Endothelial cell of umbilical vein (primary cell): Measurements from ENCODE around the gene GRIN2D. TPM values are rescaled to one million over a fixed set of nuclear protein-coding genes. Genes with fewer than 3 reads are reported as not detected.

Experiments used
- BruUV-seq: library from RNA; stranded (reverse); fragments of 400-500 nt; replicated peaks from 2 replicates; lab custom pipeline; 2021; lab: Mats Ljungman, UMichigan
- CTCF ChIA-PET: fragments of 300-600, 350-600 bp; sonication (Branson Sonifier 250); formaldehyde crosslinking; loops from one replicate; lab custom pipeline; 2021; ENCODE audit warnings: antibody characterized with exemption, inconsistent platforms; lab: Charles Lee
- POLR2A ChIA-PET: fragments of 300-600, 350-600 bp; sonication (Branson Sonifier 250); formaldehyde crosslinking; loops from one replicate; lab custom pipeline; 2021; ENCODE audit warnings: antibody characterized with exemption, inconsistent platforms; lab: Charles Lee
- DNase-seq: peaks from one replicate; pipeline ENCODE4 v3.0.0-alpha.2; 2011; ENCODE audit warnings: low read depth, low spot score
- FAIRE-seq: peaks from 2 replicates; lab custom pipeline; 2011; peaks lifted over from hg19 to GRCh38; lab: Jason Lieb, UNC
- H2AFZ ChIP-seq: 2 replicates; pipeline ENCODE4 v1.6.0; 2012; ENCODE audit warnings: low read depth, low read length, control low read depth, inconsistent platforms
- H3K27ac ChIP-seq: 2 replicates; pipeline ENCODE4 v1.5.1; 2011; ENCODE audit warnings: low read depth, mild to moderate bottlenecking, control low read depth, low read length, moderate library complexity; ENCODE audit not compliant: insufficient read depth
- H3K27me3 ChIP-seq, 2 experiments: 2 replicates each; pipeline versions ENCODE4 v1.6.0 to v1.6.1; 2011; ENCODE audit warnings: low read length in 2 of 2, mixed read lengths in 1 of 2; ENCODE audit not compliant: control insufficient read depth in 2 of 2, insufficient read depth in 2 of 2
- H3K36me3 ChIP-seq, 2 experiments: 2 replicates in 1 of 2; 3 replicates in 1 of 2; pipeline ENCODE4 v1.5.1; 2011; ENCODE audit warnings: low read length in 2 of 2, mild to moderate bottlenecking in 1 of 2, moderate library complexity in 1 of 2; ENCODE audit not compliant: control insufficient read depth in 2 of 2, insufficient read depth in 2 of 2; ENCODE audit errors: extremely low read depth in 1 of 2
- H3K4me1 ChIP-seq: 3 replicates; pipeline ENCODE4 v1.5.1; 2011; ENCODE audit warnings: mild to moderate bottlenecking, low read length; ENCODE audit not compliant: control insufficient read depth, insufficient read depth; ENCODE audit errors: extremely low read depth
- H3K4me2 ChIP-seq: 2 replicates; pipeline ENCODE4 v1.6.1; 2011; ENCODE audit warnings: low read length, control low read depth, mixed read lengths; ENCODE audit not compliant: insufficient read depth
- H3K4me3 ChIP-seq, 3 experiments: fragments of 200-600 bp in 1 of 3; sonication (generic), shearing (Covaris generic) in 1 of 3; replicated peaks in 1 of 3; 2 replicates each; pipeline ENCODE4 v1.5.1; 2011 to 2016; ENCODE audit warnings: control low read depth in 3 of 3, low read length in 3 of 3, mild to moderate bottlenecking in 2 of 3, inconsistent platforms in 1 of 3, low read depth in 1 of 3, moderate library complexity in 1 of 3; ENCODE audit not compliant: insufficient read depth in 1 of 3
- H3K79me2 ChIP-seq: 2 replicates; pipeline ENCODE4 v1.6.0; 2012; ENCODE audit warnings: low read length, inconsistent platforms; ENCODE audit not compliant: control insufficient read depth, insufficient read depth
- H3K9ac ChIP-seq: replicated peaks from 2 replicates; pipeline ENCODE3; 2011; ENCODE audit warnings: low read length, control low read depth; ENCODE audit not compliant: insufficient read depth; ENCODE audit errors: extremely low read depth
- H3K9me1 ChIP-seq: replicated peaks from 3 replicates; pipeline ENCODE4 v1.6.0; 2011; ENCODE audit warnings: mild to moderate bottlenecking, low read length; ENCODE audit not compliant: control insufficient read depth, insufficient read depth; ENCODE audit errors: extremely low read depth
- H3K9me3 ChIP-seq: replicated peaks from 2 replicates; pipeline ENCODE4 v1.5.1; 2012; ENCODE audit warnings: low read length, inconsistent platforms; ENCODE audit not compliant: control insufficient read depth, insufficient read depth
- H4K20me1 ChIP-seq: replicated peaks from 2 replicates; pipeline ENCODE3; 2011; ENCODE audit warnings: mild to moderate bottlenecking, low read length; ENCODE audit not compliant: control insufficient read depth, insufficient read depth; ENCODE audit errors: extremely low read depth
- EZH2 ChIP-seq: IDR thresholded peaks from 2 replicates; pipeline ENCODE4 v1.6.1; 2012; ENCODE audit warnings: borderline replicate concordance, low read depth, mild to moderate bottlenecking, moderate library complexity, low read length, inconsistent platforms; ENCODE audit not compliant: severe bottlenecking
- MYC ChIP-seq: IDR thresholded peaks from one replicate; pipeline ENCODE4 v1.6.1; 2011; ENCODE audit warnings: mild to moderate bottlenecking, low read depth, low read length
- POLR2A ChIP-seq: IDR thresholded peaks from 2 replicates; pipeline ENCODE4 v1.6.1; 2012; ENCODE audit warnings: low read depth, mild to moderate bottlenecking, control low read depth, low read length
- POLR2AphosphoS5 ChIP-seq: IDR thresholded peaks from 2 replicates; pipeline ENCODE4 v1.6.1; 2012; ENCODE audit warnings: low read depth, mild to moderate bottlenecking, control low read depth, low read length, moderate library complexity; ENCODE audit not compliant: insufficient read depth
- dilution Hi-C: fragments of 300-500 bp; cut with MboI; formaldehyde crosslinking; loops from one replicate; pipeline ENCODE4 v1.15.0; 2019; ENCODE audit warnings: low sequenced_read_pairs; ENCODE audit not compliant: extremely low pct_ligation_motif_present
- intact Hi-C: fragments of 100-400 bp; cut with micrococcal nuclease; formaldehyde crosslinking; loops from one replicate; pipeline ENCODE4 v1.10.0; 2022
- polyA plus RNA-seq, 4 experiments: library from polyadenylated mRNA; depleted of rRNA in 3 of 4; stranded (reverse) in 3 of 4; unstranded in 1 of 4; fragments of >200 nt; gene quantifications; 2 replicates each; pipeline versions ENCODE4 v1.2.1 to v1.2.3, GENCODE V29; 2011 to 2012; ENCODE audit warnings: missing spikeins in 1 of 4
- total RNA-seq: library from RNA; stranded (reverse); gene quantifications from 2 replicates; pipeline ENCODE4 v1.2.3, GENCODE V29; 2021
- TF ChIP-seq, protein P1 (sequence below): IDR thresholded peaks from 2 replicates; pipeline ENCODE4 v1.6.1; 2011; ENCODE audit not compliant: insufficient read depth, insufficient read length

The GRIN2D gene
- total and polyA plus RNA-seq, 2 donors (not counting 3 experiments of a cell fraction or from before 2014, with no cell fraction given): 0.59 to 2.1 TPM

- H3K27me3 ChIP-seq: peaks cover 7 to 19% of the 10 kb centered on the region in 2 experiments
- H3K4me1 ChIP-seq: peaks cover 14% of the 10 kb centered on the region
- no peak overlapping the region for H3K4me3 ChIP-seq
- H3K79me2 ChIP-seq: peaks cover 6% of the 10 kb centered on the region
- intact Hi-C loops (no loop called here), dilution Hi-C loops (no loop called here)
- no peaks in the 10 kb centered on the region for H4K20me1 ChIP-seq
- no peak overlapping the region for H3K27ac ChIP-seq
- H2AFZ ChIP-seq: no peak overlapping the region
- no peak overlapping the region for H3K9ac ChIP-seq
- POLR2A ChIA-PET: no interaction called here
- CTCF ChIA-PET: interaction anchor here (1.6 to 1.7 kb wide), 2 partner anchors 11 to 51 kb away, joined by 6 read pairs; partner anchors contain the start of gene KDELR1
- TF ChIP-seq POLR2AphosphoS5 (no peak), POLR2A (no peak), EZH2 (no peak), MYC (no peak)
- TF ChIP-seq, protein P1, sequence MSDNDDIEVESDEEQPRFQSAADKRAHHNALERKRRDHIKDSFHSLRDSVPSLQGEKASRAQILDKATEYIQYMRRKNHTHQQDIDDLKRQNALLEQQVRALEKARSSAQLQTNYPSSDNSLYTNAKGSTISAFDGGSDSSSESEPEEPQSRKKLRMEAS: no peak
- no peak overlapping the region for H3K4me2 ChIP-seq
- no peaks in the 10 kb centered on the region for H3K9me3 ChIP-seq
- H3K9me1 ChIP-seq: no peaks in the 10 kb centered on the region
- H3K36me3 ChIP-seq: no peaks in the 10 kb centered on the region
- no peak for FAIRE-seq
- no peak for DNase-seq
- BruUV-seq: no TSS peak
Observed at GRCh38 chr19:48441360-48442050, 48.0 kb downstream of the GRIN2D start.
